ENCODE measurements around the gene SLC7A1. TPM values are rescaled to one million over a fixed set of nuclear protein-coding genes. Genes with fewer than 3 reads are reported as not detected.

Gene SLC7A1
- total and polyA plus RNA-seq, 3 experiments from 2014 or later: 7.2 to 161 (median 152) TPM

GRCh38 chr13:29547153-29547552, 48.3 kb downstream of the SLC7A1 start:
- no peak overlapping the region for H3K4me3 ChIP-seq (ENCODE audit: low read length)
- H3K9me3 ChIP-seq (ENCODE audit: low read length): no peaks in the 10 kb centered on the region
- Mint-ChIP-seq H3K27me3 (no peaks in the 10 kb centered on the region), H3K27ac (peak overlapping the region in 1 of 8 donors; percentile 32), H3K4me3 (no peak overlapping the region), H3K9me3 (no peaks in the 10 kb centered on the region), H3K4me1 (peaks cover 9 to 26% (median 15%) of the 10 kb centered on the region in 3 donors), H3K36me3 (peaks cover 13 to 66% (median 17%) of the 10 kb centered on the region in 3 donors)
- no peak for DNase-seq
- H3K27me3 ChIP-seq (ENCODE audit: insufficient read depth, low read length, poor library complexity, severe bottlenecking): no peaks in the 10 kb centered on the region
- no peaks in the 10 kb centered on the region for H3K4me1 ChIP-seq (ENCODE audit: insufficient read depth, low read length)
- H3K27ac ChIP-seq (ENCODE audit: low read depth, low read length): no peak overlapping the region
- CTCF ChIA-PET: interaction anchor here (1.1 kb wide), 1 partner anchor 39 kb away, joined by 3 read pairs; no protein-coding TSS in a partner anchor
- peaks cover 12% of the 10 kb centered on the region for H3K36me3 ChIP-seq (ENCODE audit: insufficient read depth, low read length)
- POLR2A ChIA-PET: no interaction called here

GRCh38 chr13:29546662-29547061, 48.8 kb downstream of the SLC7A1 start:
- Histone ChIP-seq H3K4me3 (ENCODE audit: low read length) (no peak overlapping the region), H3K27ac (ENCODE audit: low read depth, low read length) (no peak overlapping the region), H3K27me3 (ENCODE audit: insufficient read depth, low read length, poor library complexity, severe bottlenecking) (no peaks in the 10 kb centered on the region), H3K4me1 (ENCODE audit: insufficient read depth, low read length) (no peaks in the 10 kb centered on the region), H3K9me3 (ENCODE audit: low read length) (no peaks in the 10 kb centered on the region), H3K36me3 (ENCODE audit: insufficient read depth, low read length) (peaks cover 12% of the 10 kb centered on the region)
- Mint-ChIP-seq H3K36me3 (peaks cover 13 to 61% (median 17%) of the 10 kb centered on the region in 3 donors), H3K4me3 (no peak overlapping the region), H3K4me1 (peaks cover 9 to 26% (median 16%) of the 10 kb centered on the region in 3 donors), H3K9me3 (no peaks in the 10 kb centered on the region), H3K27ac (peak overlapping the region in 2 of 8 donors; percentile 13 to 60), H3K27me3 (no peaks in the 10 kb centered on the region)
- DNase-seq: no peak
- POLR2A ChIA-PET: no interaction called here
- CTCF ChIA-PET: interaction anchor here (1.1 to 1.6 kb wide), 2 partner anchors 38 kb away, joined by 3 to 7 read pairs; no protein-coding TSS in a partner anchor

- H3K27me3 Mint-ChIP-seq: no peaks in the 10 kb centered on the region
- H3K4me3 Mint-ChIP-seq: no peak overlapping the region
- CTCF ChIA-PET: interaction anchor here (1.2 to 1.6 kb wide), 2 partner anchors 37 to 74 kb away, joined by 3 to 7 read pairs; no protein-coding TSS in a partner anchor
- H3K4me1 Mint-ChIP-seq: peaks cover 11 to 32% (median 23%) of the 10 kb centered on the region in 3 donors
- POLR2A ChIA-PET: no interaction called here
- Histone ChIP-seq H3K4me3 (ENCODE audit: low read length) (no peak overlapping the region), H3K36me3 (ENCODE audit: insufficient read depth, low read length) (peaks cover 12% of the 10 kb centered on the region), H3K27me3 (ENCODE audit: insufficient read depth, low read length, poor library complexity, severe bottlenecking) (no peaks in the 10 kb centered on the region), H3K27ac (ENCODE audit: low read depth, low read length) (no peak overlapping the region), H3K4me1 (ENCODE audit: insufficient read depth, low read length) (no peaks in the 10 kb centered on the region), H3K9me3 (ENCODE audit: low read length) (no peaks in the 10 kb centered on the region)
- H3K27ac Mint-ChIP-seq: peak overlapping the region in 1 of 8 donors; percentile 60
- no peak for DNase-seq
- H3K9me3 Mint-ChIP-seq: no peaks in the 10 kb centered on the region
- H3K36me3 Mint-ChIP-seq: peaks cover 8 to 59% (median 15%) of the 10 kb centered on the region in 3 donors
These were observed 49.5 kb downstream of the SLC7A1 start for GRCh38 chr13:29545988-29546387.

GRCh38 chr13:29543230-29544215, 52.0 kb downstream of the SLC7A1 start:
- POLR2A ChIA-PET: no interaction called here
- Mint-ChIP-seq H3K27ac (peak overlapping the region in 1 of 8 donors; percentile 47), H3K36me3 (peaks cover 0 to 46% (median 9%) of the 10 kb centered on the region in 3 donors), H3K4me3 (no peak overlapping the region), H3K4me1 (peaks cover 16 to 37% (median 34%) of the 10 kb centered on the region in 3 donors), H3K27me3 (no peaks in the 10 kb centered on the region), H3K9me3 (no peaks in the 10 kb centered on the region)
- no peak for DNase-seq
- H3K27ac ChIP-seq (ENCODE audit: low read depth, low read length): no peak overlapping the region
- no peaks in the 10 kb centered on the region for H3K4me1 ChIP-seq (ENCODE audit: insufficient read depth, low read length)
- H3K4me3 ChIP-seq (ENCODE audit: low read length): no peak overlapping the region
- H3K36me3 ChIP-seq (ENCODE audit: insufficient read depth, low read length): peaks cover 5% of the 10 kb centered on the region
- CTCF ChIA-PET: interaction anchor here (1.6 kb wide), 1 partner anchor 35 kb away, joined by 3 read pairs; no protein-coding TSS in a partner anchor
- H3K27me3 ChIP-seq (ENCODE audit: insufficient read depth, low read length, poor library complexity, severe bottlenecking): no peaks in the 10 kb centered on the region
- H3K9me3 ChIP-seq (ENCODE audit: low read length): no peaks in the 10 kb centered on the region

GRCh38 chr13:29542381-29542780, 53.1 kb downstream of the SLC7A1 start:
- peaks cover 23 to 45% (median 43%) of the 10 kb centered on the region in 3 donors for H3K4me1 Mint-ChIP-seq
- peaks cover 0 to 45% (median 9%) of the 10 kb centered on the region in 3 donors for H3K36me3 Mint-ChIP-seq
- H3K27me3 Mint-ChIP-seq: no peaks in the 10 kb centered on the region
- no peak overlapping the region for H3K4me3 Mint-ChIP-seq
- no peak overlapping the region for H3K27ac ChIP-seq (ENCODE audit: low read depth, low read length)
- ChIA-PET CTCF (interaction anchor here (1.6 kb wide), 1 partner anchor 34 kb away, joined by 3 read pairs; no protein-coding TSS in a partner anchor), POLR2A (no interaction called here)
- peak overlapping the region in 2 of 8 donors; percentile 27 to 66 for H3K27ac Mint-ChIP-seq
- no peaks in the 10 kb centered on the region for H3K9me3 ChIP-seq (ENCODE audit: low read length)
- H3K36me3 ChIP-seq (ENCODE audit: insufficient read depth, low read length): no peaks in the 10 kb centered on the region
- DNase-seq: no peak
- no peak overlapping the region for H3K4me3 ChIP-seq (ENCODE audit: low read length)
- H3K27me3 ChIP-seq (ENCODE audit: insufficient read depth, low read length, poor library complexity, severe bottlenecking): no peaks in the 10 kb centered on the region
- H3K9me3 Mint-ChIP-seq: no peaks in the 10 kb centered on the region
- no peaks in the 10 kb centered on the region for H3K4me1 ChIP-seq (ENCODE audit: insufficient read depth, low read length)

- POLR2A ChIA-PET: no interaction called here
These were observed 54.1 kb downstream of the SLC7A1 start for GRCh38 chr13:29541400-29541799.

GRCh38 chr13:29540799-29541198, 54.7 kb downstream of the SLC7A1 start:
- CTCF ChIA-PET: no interaction called here

More at GRCh38 chr13:29541400-29541799, 54.1 kb downstream of the SLC7A1 start:
- DNase-seq: no peak
- Histone ChIP-seq H3K27me3 (ENCODE audit: insufficient read depth, low read length, poor library complexity, severe bottlenecking) (no peaks in the 10 kb centered on the region), H3K4me1 (ENCODE audit: insufficient read depth, low read length) (no peaks in the 10 kb centered on the region), H3K4me3 (ENCODE audit: low read length) (no peak overlapping the region), H3K9me3 (ENCODE audit: low read length) (no peaks in the 10 kb centered on the region), H3K27ac (ENCODE audit: low read depth, low read length) (no peak overlapping the region), H3K36me3 (ENCODE audit: insufficient read depth, low read length) (no peaks in the 10 kb centered on the region)
- H3K27me3 Mint-ChIP-seq: no peaks in the 10 kb centered on the region
- CTCF ChIA-PET: no interaction called here
- H3K4me1 Mint-ChIP-seq: peaks cover 23 to 45% (median 39%) of the 10 kb centered on the region in 3 donors
- no peaks in the 10 kb centered on the region for H3K9me3 Mint-ChIP-seq
- peak overlapping the region in 1 of 8 donors; percentile 10 for H3K27ac Mint-ChIP-seq
- H3K4me3 Mint-ChIP-seq: no peak overlapping the region
- peaks cover 0 to 41% (median 7%) of the 10 kb centered on the region in 3 donors for H3K36me3 Mint-ChIP-seq

GRCh38 chr13:29540334-29540733, 55.2 kb downstream of the SLC7A1 start:
- ChIA-PET POLR2A (no interaction called here), CTCF (no interaction called here)
- Mint-ChIP-seq H3K9me3 (no peaks in the 10 kb centered on the region), H3K27ac (peak overlapping the region in 1 of 8 donors; percentile 44), H3K27me3 (no peaks in the 10 kb centered on the region), H3K4me3 (no peak overlapping the region), H3K36me3 (peaks cover 0 to 43% (median 13%) of the 10 kb centered on the region in 3 donors), H3K4me1 (peaks cover 23 to 44% (median 41%) of the 10 kb centered on the region in 3 donors)
- no peaks in the 10 kb centered on the region for H3K9me3 ChIP-seq (ENCODE audit: low read length)
- DNase-seq: no peak
- no peak overlapping the region for H3K27ac ChIP-seq (ENCODE audit: low read depth, low read length)
- H3K27me3 ChIP-seq (ENCODE audit: insufficient read depth, low read length, poor library complexity, severe bottlenecking): no peaks in the 10 kb centered on the region
- no peaks in the 10 kb centered on the region for H3K36me3 ChIP-seq (ENCODE audit: insufficient read depth, low read length)
- H3K4me1 ChIP-seq (ENCODE audit: insufficient read depth, low read length): no peaks in the 10 kb centered on the region
- H3K4me3 ChIP-seq (ENCODE audit: low read length): no peak overlapping the region

More at GRCh38 chr13:29540799-29541198, 54.7 kb downstream of the SLC7A1 start:
- POLR2A ChIA-PET: no interaction called here
- Mint-ChIP-seq H3K9me3 (no peaks in the 10 kb centered on the region), H3K27me3 (no peaks in the 10 kb centered on the region), H3K4me1 (peaks cover 23 to 45% (median 43%) of the 10 kb centered on the region in 3 donors), H3K27ac (peak overlapping the region in 4 of 8 donors; percentile 6 to 75 (median 57)), H3K36me3 (peaks cover 0 to 43% (median 12%) of the 10 kb centered on the region in 3 donors), H3K4me3 (no peak overlapping the region)
- Histone ChIP-seq H3K36me3 (ENCODE audit: insufficient read depth, low read length) (no peaks in the 10 kb centered on the region), H3K4me1 (ENCODE audit: insufficient read depth, low read length) (no peaks in the 10 kb centered on the region), H3K27me3 (ENCODE audit: insufficient read depth, low read length, poor library complexity, severe bottlenecking) (no peaks in the 10 kb centered on the region), H3K4me3 (ENCODE audit: low read length) (no peak overlapping the region), H3K27ac (ENCODE audit: low read depth, low read length) (no peak overlapping the region), H3K9me3 (ENCODE audit: low read length) (no peaks in the 10 kb centered on the region)
- DNase-seq: no peak

Measured in CD8-positive, alpha-beta memory T cell (primary cell).